ENCODE data around the gene ZFYVE26.
A peak's percentile ranks its signal among the peaks of the same experiment; 100 is the strongest.

The ZFYVE26 gene

DNA sequence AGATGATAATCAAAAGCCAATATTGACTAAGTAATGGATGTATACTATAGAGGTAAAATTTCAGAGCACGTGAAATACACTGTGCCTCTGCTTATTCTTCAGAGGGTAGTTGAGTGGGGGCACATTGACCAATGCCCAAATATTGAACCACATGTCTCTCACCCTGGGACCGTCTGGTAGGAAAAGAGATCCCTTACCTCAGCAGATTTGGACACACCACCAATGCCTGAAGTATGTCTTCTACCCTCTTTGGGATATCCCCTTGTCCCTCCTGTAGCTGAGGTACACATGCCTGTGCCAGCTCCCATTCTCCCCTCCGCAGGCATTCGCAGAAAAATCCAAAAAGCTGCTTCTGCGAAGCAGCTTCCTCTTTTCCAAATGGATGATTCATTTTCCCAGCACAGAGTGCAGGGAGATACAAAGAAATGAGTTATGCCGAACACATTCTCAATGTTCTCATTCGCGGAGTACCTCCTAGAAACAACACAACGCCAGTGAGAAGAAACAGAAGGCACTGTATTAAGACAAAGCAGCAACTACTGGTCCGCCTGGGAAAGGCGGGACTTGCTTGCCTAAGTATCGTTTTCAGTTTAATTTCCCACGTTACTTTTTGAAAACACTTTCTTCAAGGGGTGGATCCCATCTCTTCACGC lies 691 bp downstream of the ZFYVE26 start:
- peak; percentile 49 to 71 (median 58) for DNase-seq

DNA sequence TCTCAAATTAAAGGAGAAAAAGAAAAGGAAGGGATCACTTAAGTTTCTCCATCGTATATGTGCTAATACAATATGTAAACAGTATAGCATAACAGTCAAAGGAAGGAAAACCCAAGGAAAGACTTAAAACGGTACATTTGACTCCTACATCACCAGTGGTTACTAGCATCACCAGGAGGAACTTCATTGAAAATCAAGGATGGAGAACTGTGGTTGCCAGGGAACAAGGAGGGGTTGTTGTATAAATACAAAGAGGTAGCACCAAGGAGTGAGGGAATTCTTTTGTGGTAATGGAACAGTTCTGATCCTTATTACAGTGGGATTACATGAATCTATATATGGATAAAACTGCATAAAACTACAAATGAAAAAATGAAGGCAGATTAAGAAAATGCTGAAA lies 1.6 kb downstream of the ZFYVE26 start:
- peak; percentile 23 to 51 (median 40) for DNase-seq

DNA sequence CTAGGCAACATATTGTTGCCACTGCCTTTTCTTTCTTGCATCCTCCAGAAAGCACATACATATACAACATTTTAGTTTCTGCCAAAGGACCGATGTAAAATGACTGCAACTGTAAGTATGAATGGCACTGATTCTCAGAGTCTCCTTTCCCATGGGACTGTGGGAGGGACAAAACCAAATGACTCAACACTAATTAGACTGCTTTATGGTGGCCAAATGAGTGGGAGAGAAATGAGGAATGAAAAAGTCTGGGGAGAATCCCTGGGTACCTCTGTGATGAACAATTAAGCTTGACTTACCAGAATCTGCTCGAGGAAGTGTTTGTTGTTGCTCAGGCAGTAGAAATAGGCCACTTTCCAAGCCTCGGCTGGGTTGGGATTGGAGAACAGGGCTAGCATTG lies 10.1 kb downstream of the ZFYVE26 start:
- DNase-seq: no peak

DNA sequence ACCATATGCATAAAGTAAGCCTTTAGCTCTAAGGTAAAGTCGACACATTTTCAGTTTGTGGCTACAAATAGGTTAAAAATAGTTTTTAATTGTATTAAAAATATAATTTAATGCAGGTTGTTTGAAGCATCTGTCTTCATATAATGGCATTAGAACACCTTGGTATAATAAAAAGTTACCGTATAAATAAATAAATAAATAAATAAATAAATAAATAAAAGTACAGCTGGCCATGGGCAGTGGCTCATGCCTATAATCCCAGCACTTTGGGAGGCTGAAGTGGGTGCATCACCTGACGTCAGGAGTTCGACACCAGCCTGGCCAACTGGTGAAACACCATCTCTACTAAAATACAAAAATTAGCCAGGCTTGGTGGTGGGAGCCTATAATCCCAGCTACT lies 15.6 kb downstream of the ZFYVE26 start:
- DNase-seq: no peak

DNA sequence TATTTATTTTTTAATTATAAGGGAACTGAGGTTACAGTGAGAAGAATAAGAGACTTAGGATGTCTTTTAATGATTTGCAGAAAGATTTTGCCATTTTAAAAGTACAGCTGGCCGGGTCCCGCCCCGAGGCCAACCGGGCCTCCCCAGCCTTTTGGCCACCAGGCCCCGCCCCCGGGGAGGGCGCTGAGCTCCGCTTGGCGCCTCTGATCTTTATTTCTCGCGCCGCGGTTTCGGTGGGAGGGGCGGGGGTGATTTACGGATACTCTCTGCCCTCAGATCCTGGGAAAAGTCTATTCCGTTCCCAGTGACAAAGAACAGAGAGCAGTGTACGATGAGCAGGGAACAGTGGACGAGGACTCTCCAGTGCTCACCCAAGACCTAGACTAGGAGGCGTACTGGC lies 17.7 kb downstream of the ZFYVE26 start:
- no peak for DNase-seq

DNA sequence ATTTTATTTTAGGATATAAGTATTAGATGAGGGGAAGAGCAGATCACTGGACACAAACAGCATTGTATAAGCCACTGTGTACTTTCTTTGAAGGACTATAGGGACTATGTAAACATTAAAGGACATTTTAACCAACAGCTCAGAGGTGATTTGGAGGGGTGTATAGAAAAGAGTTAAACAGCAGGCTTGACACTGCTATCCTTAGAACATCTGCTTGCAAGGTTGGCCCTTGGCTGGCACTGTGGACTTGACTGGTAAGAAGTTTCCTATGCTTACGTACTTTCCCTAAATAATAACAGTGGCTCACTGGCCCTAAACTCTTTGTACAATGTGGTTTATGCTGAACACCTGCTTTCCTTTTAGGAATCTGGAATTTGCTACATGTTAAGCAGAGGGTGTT lies 28.7 kb downstream of the ZFYVE26 start:
- DNase-seq: no peak

DNA sequence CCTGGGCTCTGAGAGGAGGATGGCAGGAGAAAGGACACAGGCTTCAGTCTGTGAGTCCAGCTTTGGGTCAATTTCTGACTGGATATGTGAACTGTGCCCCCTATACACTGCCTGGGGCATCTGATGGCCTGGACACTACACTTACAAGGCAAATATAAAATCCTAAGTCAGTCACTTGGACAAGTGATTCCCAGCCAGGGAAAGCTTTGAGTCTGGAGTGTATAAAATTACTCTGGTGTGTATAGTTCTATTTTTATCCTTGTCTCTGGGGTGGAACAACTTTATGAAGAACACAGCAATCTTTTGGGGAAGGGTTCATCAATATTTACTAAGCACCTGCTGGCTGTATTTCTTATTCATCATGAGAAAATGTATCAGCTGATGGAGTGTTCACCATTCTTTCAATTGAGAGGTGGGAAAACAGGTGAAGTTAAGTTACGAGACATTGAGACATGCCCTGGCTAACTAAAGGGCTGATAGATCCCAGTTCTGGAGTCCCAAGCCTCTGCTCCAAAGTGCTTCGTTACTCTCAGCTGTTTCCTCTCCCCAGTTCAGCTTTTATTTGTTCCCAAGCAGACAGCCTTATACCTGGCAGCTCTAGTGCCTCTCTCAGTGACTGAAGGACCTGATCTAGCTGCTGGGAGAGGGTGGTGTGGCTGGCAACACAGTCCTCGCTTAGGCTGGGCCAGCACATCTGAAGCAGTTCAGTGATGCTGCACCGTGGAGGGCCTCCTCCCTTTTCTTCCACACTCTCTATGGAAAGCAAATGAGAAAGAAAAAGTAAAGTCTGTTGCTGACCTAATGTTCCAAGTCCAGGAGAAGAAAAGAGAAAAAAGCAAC lies 30.9 kb downstream of the ZFYVE26 start:
- no peak for DNase-seq

DNA sequence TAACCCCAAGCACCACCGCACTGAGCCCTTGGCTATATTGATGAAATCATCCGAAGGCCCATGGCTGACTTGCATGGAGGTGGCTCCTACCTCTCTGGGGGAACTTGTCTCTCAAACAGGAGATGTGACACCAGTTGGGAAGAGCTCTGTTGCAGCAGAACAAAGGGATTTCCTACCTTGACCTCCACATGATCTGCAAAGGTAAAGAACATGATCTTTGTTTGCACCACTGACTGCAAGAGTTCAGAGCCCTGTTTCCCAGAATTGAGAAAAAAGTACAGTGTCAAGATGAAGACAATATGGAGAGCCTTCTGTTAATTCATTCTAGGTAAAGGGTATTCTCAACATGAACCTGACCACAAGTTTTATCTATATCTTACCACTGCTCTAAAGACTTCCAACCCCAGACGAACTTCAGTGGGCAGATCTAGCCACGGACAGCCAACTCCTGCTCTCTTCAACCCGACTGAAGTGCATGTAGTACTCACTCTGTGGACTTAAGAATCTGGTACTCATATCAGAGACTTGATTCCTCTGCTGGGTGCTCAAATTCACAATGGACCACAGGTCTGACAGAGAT lies 32.1 kb downstream of the ZFYVE26 start:
- no peak for DNase-seq

DNA sequence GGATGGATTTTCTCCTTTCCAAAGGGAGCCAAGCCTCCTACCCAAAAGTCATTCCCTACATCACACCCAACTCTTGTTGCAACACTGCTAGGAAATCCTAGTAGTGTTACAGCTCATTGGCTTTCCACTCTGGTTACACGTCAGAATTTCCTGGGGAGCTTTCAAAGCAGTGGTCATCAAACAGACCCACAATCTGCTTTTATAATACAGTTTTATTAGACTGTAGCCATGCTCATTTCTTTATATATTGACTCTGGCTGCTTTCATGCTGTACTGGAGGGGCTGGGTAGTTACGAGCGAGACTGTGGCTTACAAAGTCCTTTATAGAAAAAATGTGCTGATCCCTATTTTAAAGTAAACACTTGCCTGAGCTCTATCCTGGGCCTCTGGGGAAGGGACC lies 34.3 kb downstream of the ZFYVE26 start:
- no peak for DNase-seq

DNA sequence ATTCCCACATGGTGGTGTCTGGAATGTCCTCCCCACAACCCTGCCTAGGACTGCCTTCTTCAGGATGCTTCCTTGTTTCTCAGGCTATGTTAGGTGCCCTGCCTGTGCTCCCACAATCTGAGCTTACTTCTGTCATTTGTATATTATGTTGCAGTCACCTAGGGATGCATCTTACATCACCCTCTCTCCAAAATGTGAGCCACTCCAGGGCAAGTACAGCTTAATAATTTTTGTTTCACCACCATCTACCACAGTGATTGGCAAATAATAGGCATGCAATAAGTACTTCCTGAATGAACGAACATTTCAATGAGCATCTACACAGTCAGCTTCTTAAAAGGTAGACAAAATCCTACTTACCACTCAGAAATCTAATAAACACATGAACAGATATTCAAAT lies 37.6 kb downstream of the ZFYVE26 start:
- peak in 2 of 4 experiments; percentile 7 for DNase-seq

DNA sequence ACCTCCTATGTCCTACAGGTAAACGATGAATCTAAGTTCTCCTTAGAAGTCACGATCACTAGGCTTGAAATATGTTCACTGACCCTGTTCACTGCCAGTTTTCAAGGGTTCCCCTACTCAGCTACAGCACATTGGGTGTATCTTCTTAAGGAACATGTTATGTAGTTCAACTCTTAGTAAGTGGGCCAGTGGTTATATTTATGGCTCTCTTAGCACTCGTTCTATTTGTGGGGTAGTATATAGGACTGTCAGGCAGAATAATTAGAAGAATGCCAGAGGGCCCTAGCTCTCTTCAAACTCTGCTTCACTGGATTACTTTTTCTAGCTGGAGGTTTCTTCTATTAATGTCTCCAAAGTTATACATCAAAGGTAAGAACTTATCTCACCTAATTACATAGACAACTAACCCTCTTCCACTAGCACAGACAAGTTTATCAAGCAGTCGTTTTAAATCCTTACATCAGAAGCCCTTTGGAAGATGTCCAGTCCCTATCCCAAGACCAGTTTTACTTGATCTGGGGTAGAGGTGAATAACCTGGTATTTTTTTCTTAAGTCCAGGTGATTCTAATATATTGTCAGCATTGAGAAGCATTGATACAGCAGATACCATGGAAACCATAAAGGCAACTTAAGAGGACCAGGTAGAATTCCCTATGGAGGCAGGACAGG lies 39.6 kb downstream of the ZFYVE26 start:
- no peak for DNase-seq

DNA sequence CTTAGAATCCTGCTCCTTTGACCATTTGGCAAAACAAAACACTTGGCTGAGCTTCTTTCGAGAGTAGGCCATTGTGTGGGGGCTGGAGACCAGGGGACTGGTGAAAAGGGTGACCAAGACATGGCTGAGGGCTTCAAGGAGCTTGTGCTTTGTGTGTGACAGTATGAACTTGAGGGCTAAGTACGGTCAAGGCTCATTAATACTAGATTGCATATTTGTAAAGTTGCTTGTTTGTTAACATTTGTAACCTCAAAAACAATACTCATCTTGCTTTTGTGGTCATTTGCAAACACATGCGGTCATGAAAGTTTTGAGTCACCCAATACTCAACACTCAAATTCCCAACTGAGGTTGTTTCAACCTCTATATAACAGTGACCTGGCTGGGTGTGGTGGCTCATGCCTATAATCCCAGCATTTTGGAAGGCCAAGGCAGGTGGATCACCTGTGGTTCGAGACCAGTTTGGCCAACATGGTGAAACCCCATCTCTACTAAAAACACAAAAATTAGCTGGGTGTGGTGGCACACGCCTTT lies 42.5 kb downstream of the ZFYVE26 start:
- no peak for DNase-seq

DNA sequence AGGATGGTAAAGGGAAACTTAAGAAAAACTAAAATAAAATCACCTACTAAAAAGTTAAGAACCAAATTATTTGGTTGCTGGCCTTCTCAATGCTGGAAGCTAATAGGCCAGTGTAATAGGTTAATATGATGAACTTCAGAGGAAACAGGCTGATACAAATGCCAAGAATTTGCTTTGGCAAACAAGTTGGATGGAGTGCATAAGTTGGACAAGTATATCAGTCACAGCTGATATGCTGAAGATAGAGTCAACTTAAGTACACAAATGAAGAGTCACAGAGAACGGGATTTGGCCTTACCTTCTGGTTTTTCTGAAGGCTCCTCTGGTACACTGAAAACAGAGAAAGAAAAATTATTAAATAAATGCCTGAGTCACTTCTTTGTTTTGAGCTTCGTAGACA lies 48.2 kb downstream of the ZFYVE26 start:
- no peak for DNase-seq

DNA sequence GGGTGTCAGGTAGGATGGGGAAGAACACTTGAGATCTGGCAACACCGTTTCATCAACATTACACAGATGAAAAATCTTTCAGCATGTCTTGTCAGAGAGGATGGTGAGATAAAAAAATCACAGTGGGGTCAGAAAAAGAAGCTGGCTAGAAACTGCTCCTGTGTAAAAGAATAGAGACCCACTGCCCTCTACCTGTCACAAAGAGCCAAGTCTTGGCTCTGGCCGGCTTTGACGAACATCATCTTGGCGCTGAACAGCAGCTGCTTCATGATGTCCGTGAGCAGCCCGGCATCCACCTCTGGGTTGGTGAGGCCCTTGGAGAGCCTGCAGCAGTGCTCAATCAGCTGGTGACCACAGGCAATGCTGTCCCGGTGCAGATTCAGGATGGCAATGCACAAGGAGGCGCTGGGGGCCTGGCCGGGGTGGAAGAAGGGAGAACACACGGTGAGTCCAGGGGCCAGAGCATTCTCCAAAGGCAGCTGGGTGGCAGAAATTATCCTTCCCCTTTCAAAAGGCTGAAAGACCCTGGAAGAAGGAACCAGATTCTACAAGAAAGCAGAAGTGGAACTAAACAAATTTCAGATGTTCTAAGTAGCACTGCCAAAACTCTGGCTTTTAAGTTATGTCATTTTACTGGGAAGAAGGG lies 50.2 kb downstream of the ZFYVE26 start:
- DNase-seq: peak; percentile 66 to 90 (median 80)

DNA sequence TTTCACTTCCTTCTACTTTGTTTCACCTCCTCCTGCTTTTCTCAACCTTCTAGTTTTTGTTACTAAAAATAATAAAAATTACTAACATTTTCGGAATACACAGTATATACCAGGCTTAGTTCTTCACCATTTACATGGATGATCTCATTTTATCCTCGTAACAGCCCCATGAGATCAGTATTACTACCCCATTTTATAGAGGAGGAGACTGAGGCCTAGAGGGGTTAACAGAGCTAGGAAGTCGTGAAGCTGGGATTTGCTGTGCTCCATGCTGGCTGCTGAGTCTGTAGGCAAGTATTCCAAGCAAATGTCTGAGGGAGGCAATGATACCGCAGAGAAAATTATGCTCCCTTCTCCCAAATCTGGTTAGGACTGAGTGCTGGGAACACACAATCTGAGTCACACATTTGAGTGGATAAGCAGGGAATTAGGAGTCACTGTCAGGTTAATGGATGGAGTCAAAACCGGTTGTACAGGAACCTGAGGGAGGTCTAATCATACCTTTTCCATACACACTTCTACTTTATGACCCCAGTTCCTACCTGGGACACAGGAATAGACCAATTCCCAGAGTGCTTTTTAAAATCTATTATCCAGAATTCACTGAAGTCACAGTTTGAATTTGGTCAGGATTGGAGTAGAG lies 51.1 kb downstream of the ZFYVE26 start:
- no peak for DNase-seq

DNA sequence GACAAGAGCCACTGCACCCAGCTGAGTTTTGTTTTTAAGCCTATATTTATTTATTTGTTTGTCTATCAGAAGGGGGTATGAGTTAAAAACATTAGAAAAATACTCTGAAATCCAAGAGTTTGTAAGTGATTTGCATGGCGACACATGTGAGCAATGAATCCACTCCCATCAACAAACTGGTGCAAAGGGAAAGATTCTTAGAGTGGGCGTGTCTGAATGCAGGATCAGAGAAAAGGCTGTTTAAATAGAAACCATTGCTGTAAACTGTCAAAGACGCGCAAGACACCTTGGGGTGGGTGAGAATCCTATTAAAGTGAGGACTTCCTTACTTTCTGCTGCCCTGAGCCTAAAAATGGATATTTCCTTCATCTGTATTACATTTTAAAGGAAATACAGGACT lies 51.9 kb downstream of the ZFYVE26 start:
- no peak for DNase-seq

DNA sequence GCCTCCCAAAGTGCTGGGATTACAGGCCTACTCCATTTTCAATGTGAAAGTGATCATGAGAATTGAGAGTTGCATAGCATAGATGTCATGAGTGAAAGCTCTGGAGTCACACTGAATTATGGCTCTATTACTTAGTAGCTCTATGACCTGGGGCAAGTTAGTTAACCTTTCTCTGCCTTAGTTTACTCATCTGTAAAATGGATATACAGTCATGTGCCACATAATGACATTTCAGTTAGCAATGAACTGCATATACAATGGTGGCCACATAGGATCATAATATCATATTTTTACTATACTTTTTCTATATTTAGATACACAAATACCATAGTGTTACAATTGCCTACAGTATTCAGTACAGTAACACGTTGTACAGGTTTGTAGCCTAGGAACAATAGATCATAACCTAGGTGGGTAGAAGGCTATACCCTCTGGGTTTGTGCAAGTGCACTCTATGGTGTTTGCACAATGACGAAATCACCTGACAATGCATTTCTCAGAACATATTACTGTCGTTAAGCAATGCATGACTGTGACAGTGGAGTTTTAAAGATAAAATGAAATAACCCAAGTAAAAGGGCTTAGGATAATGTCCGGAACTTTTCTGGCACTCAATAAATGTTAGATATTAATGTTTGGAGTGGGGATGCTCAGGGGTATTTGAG lies 53.1 kb downstream of the ZFYVE26 start:
- DNase-seq: peak; percentile 20 to 54 (median 37)

DNA sequence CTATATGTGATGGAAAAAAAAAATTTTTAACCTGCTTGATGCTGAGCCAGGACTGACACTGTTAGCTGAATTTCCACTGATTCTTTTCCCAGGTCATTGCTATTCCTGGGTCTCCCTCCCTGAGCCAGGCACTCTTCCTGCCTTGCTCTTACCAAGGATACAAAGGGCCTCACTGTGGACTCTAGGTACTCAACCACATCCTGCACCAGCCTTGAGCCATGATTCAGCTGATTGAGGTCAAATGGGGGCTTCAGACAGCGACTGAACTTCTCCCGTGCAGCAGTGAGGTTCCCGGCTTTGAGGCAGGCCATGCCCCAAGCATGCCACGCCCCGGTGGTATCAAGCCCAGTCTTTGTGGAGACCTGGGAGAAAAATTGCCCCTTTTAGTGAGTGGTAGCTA lies 54.3 kb downstream of the ZFYVE26 start:
- no peak for DNase-seq

DNA sequence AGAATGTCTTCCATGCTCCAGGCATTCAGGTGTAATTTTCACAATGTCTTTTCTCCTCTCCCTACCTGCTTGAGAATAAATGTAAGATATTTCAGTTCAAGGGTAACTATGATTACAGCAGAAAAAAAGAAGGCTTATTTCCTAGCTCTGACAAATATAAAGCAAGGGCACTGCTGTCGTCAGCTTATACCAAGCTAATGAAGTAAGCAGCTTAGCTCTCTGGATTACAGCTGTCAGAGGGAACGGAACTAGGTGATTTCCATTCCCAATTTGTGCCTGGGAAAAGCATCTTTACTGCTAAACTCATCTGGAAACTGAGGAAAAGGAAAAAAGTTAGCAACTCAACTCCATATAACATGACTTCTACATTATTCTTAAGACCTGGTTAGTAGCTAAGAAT lies 56.5 kb downstream of the ZFYVE26 start:
- no peak for DNase-seq

DNA sequence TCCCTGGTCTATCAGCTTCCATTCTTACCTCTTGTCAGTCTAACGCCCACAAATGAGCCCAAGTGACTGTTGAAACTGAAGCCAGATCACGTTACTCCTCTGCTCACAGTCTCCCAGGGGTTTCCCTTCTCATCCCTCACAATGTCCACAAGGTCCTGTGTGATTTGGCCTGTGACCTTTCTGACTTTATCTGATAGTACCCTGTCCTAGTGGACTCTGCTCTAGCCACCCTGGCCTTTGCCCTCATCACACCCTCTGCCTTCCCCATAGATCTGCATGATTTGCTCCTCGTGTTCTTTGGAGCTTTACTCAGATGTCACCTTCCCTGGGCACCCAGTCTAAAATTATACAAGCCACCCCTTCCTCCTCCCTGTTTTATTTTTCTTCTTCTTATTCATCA lies 59.2 kb downstream of the ZFYVE26 start:
- no peak for DNase-seq

DNA sequence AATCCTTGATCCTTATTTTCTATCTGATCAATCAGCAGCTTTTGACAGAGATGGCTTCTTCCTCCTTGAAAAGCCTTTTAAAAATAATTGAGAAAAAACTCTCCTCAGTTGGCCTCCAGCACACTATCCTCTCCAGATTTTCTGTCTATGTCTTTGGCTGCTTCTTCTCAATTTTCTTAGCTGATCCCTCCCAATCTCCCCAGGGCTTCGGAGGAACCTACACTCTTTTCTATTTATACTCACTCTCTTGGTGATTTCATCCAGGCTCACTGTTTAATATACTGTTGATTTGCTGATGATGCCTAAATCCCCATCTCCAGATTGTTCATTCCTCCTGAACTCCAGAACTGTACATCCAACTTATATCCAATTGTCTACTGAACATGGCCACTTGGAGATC lies 59.9 kb downstream of the ZFYVE26 start:
- DNase-seq: no peak
